Fibroblast of lung (primary cell): ENCODE measurements around the gene RTN4IP1. TPM values are rescaled to one million over a fixed set of nuclear protein-coding genes. Genes with fewer than 3 reads are reported as not detected.

Source experiments
- DNase-seq, 2 donors: peaks; one replicate each; pipeline versions ENCODE4 v3.0.0 to v3.0.0-alpha.2; 2010; ENCODE audit warnings: low read depth in 2 of 2
- H2AFZ ChIP-seq: 2 replicates; pipeline ENCODE4 v1.5.1; 2012; ENCODE audit warnings: low read length, control low read depth, inconsistent platforms
- H3K27ac ChIP-seq: 2 replicates; pipeline ENCODE4 v1.5.1; 2011; ENCODE audit warnings: low read length, control low read depth; ENCODE audit not compliant: insufficient read depth
- H3K27me3 ChIP-seq: 2 replicates; pipeline ENCODE4 v1.5.1; 2011; ENCODE audit warnings: mild to moderate bottlenecking, low read length; ENCODE audit not compliant: control insufficient read depth, insufficient read depth
- H3K36me3 ChIP-seq: 2 replicates; pipeline ENCODE4 v1.5.1; 2011; ENCODE audit warnings: low read length; ENCODE audit not compliant: control insufficient read depth, insufficient read depth
- H3K4me1 ChIP-seq: 2 replicates; pipeline ENCODE4 v1.5.1; 2011; ENCODE audit warnings: low read length; ENCODE audit not compliant: control insufficient read depth, insufficient read depth; ENCODE audit errors: extremely low read depth
- H3K4me2 ChIP-seq: 2 replicates; pipeline ENCODE4 v1.5.1; 2011; ENCODE audit warnings: low read length, control low read depth; ENCODE audit not compliant: insufficient read depth; ENCODE audit errors: extremely low read depth
- H3K4me3 ChIP-seq, 4 experiments: fragments of 200-600 bp in 1 of 4; sonication (generic) in 1 of 4; replicated peaks in 1 of 4; 2 replicates each; pipeline ENCODE4 v1.5.1; 2011 to 2016; ENCODE audit warnings: low read length in 4 of 4, low read depth in 3 of 4, mild to moderate bottlenecking in 3 of 4, control low read depth in 2 of 4, inconsistent platforms in 1 of 4, mixed read lengths in 1 of 4; ENCODE audit not compliant: insufficient read depth in 1 of 4; ENCODE audit errors: control extremely low read depth in 1 of 4
- H3K79me2 ChIP-seq: 2 replicates; pipeline ENCODE4 v1.5.1; 2012; ENCODE audit warnings: mild to moderate bottlenecking, low read length, inconsistent platforms; ENCODE audit not compliant: control insufficient read depth, insufficient read depth
- H3K9ac ChIP-seq: 2 replicates; pipeline ENCODE4 v1.5.1; 2011; ENCODE audit warnings: mild to moderate bottlenecking, low read length, control low read depth; ENCODE audit not compliant: insufficient read depth
- H3K9me3 ChIP-seq: 2 replicates; pipeline ENCODE4 v1.5.1; 2012; ENCODE audit warnings: low read depth, low read length; ENCODE audit not compliant: control insufficient read depth, insufficient read depth
- H4K20me1 ChIP-seq: 2 replicates; pipeline ENCODE4 v1.5.1; 2011; ENCODE audit warnings: low read length; ENCODE audit not compliant: control insufficient read depth, insufficient read depth; ENCODE audit errors: extremely low read depth
- CTCF ChIP-seq, 2 donors: IDR thresholded peaks in 1 of 2; conservative IDR thresholded peaks in 1 of 2; 1 replicate in 1 of 2; 2 replicates in 1 of 2; pipeline ENCODE4 v1.5.1; 2011 to 2012; ENCODE audit warnings: low read length in 2 of 2, control low read depth in 1 of 2, inconsistent platforms in 1 of 2, low read depth in 1 of 2, mild to moderate bottlenecking in 1 of 2
- EZH2 ChIP-seq: IDR thresholded peaks from 2 replicates; pipeline ENCODE4 v1.5.1; 2012; ENCODE audit warnings: low read length, control low read depth, mild to moderate bottlenecking; ENCODE audit errors: missing control alignments
- polyA plus RNA-seq, 2 donors: library from polyadenylated mRNA; depleted of rRNA in 1 of 2; stranded (reverse) in 1 of 2; unstranded in 1 of 2; fragments of >200 nt; gene quantifications; 2 replicates each; pipeline ENCODE4 v1.2.1, GENCODE V29; 2011 to 2012; ENCODE audit warnings: missing spikeins in 1 of 2
- total RNA-seq: library from RNA; depleted of rRNA; stranded (reverse); fragments of >200 nt; gene quantifications from 2 replicates; pipeline ENCODE4 v1.2.1, GENCODE V29; 2014

RTN4IP1 gene
- total and polyA plus RNA-seq, 2 donors (not counting 1 experiment from before 2014, with no cell fraction given) = 8.4 to 9.2 TPM

- Histone ChIP-seq H2AFZ (no peak overlapping the region), H3K9me3 (no peaks in the 10 kb centered on the region), H3K4me1 (no peaks in the 10 kb centered on the region), H3K4me3 (no peak overlapping the region), H3K27me3 (no peaks in the 10 kb centered on the region), H3K4me2 (no peak overlapping the region), H3K27ac (no peak overlapping the region), H3K9ac (no peak overlapping the region), H3K79me2 (no peaks in the 10 kb centered on the region), H4K20me1 (no peaks in the 10 kb centered on the region), H3K36me3 (no peaks in the 10 kb centered on the region)
- DNase-seq = peak in 1 of 2 donors; percentile 58
- TF ChIP-seq CTCF (conservative IDR thresholded peaks at IDR 0.05 in 1 of 2, IDR thresholded peaks at IDR 0.05 in 1 of 2; ENCODE audit: low read depth in 1 of 2, low read length in 2 of 2) (no peak), EZH2 (no peak)
These were observed 8.2 kb downstream of the RTN4IP1 start for GRCh38 chr6:106620931-106621672.

GRCh38 chr6:106619223-106619622, 10.1 kb downstream of the RTN4IP1 start:
- Histone ChIP-seq H3K36me3 (no peaks in the 10 kb centered on the region), H3K4me2 (no peak overlapping the region), H3K27me3 (no peaks in the 10 kb centered on the region), H3K9ac (no peak overlapping the region), H2AFZ (no peak overlapping the region), H4K20me1 (no peaks in the 10 kb centered on the region), H3K9me3 (no peaks in the 10 kb centered on the region), H3K27ac (no peak overlapping the region), H3K79me2 (no peaks in the 10 kb centered on the region), H3K4me1 (no peaks in the 10 kb centered on the region), H3K4me3 (no peak overlapping the region)
- no peak for DNase-seq
- TF ChIP-seq EZH2 (no peak), CTCF (conservative IDR thresholded peaks at IDR 0.05 in 1 of 2, IDR thresholded peaks at IDR 0.05 in 1 of 2; ENCODE audit: low read depth in 1 of 2, low read length in 2 of 2) (no peak)

- TF ChIP-seq EZH2 (no peak), CTCF (conservative IDR thresholded peaks at IDR 0.05 in 1 of 2, IDR thresholded peaks at IDR 0.05 in 1 of 2; ENCODE audit: low read depth in 1 of 2, low read length in 2 of 2) (no peak)
- Histone ChIP-seq H3K27ac (no peak overlapping the region), H3K4me1 (no peaks in the 10 kb centered on the region), H3K4me2 (no peak overlapping the region), H3K27me3 (no peaks in the 10 kb centered on the region), H3K9ac (no peak overlapping the region), H4K20me1 (no peaks in the 10 kb centered on the region), H2AFZ (no peak overlapping the region), H3K79me2 (no peaks in the 10 kb centered on the region), H3K36me3 (no peaks in the 10 kb centered on the region), H3K4me3 (no peak overlapping the region), H3K9me3 (no peaks in the 10 kb centered on the region)
- DNase-seq = no peak
These were observed 11.0 kb downstream of the RTN4IP1 start for GRCh38 chr6:106618324-106618723.
